HG03135 (cell line): ENCODE measurements around the gene OR4D2.

ENCODE experiments used
- ATAC-seq: cut with Tn5 transposase; IDR thresholded peaks from one replicate; pipeline ENCODE4 v1.9.1; 2021; ENCODE audit warnings: mild to moderate bottlenecking, moderate library complexity; ENCODE audit not compliant: unreplicated experiment

OR4D2 gene

GRCh38 chr17:58205936-58206335 is 39.2 kb downstream of the OR4D2 start:
- no peak for ATAC-seq

- ATAC-seq: no peak
Measured at GRCh38 chr17:58207451-58207850, 40.7 kb downstream of the OR4D2 start.

- ATAC-seq: no peak
Measured at GRCh38 chr17:58208344-58208743, 41.6 kb downstream of the OR4D2 start.

GRCh38 chr17:58210922-58211321 is 44.1 kb downstream of the OR4D2 start:
- ATAC-seq: no peak

- ATAC-seq: no peak
Measured at GRCh38 chr17:58215685-58216084, 48.9 kb downstream of the OR4D2 start.

- ATAC-seq: no peak
Measured at GRCh38 chr17:58217766-58218165, 51.0 kb downstream of the OR4D2 start.

- peak; percentile 93 for ATAC-seq
Measured at GRCh38 chr17:58219007-58219788, 52.4 kb downstream of the OR4D2 start, which contains the start of gene MKS1. TSS of gene MKS1 (minus strand) at chr17:58219255. CDS start at chr17:58219230, 25 bp downstream.

- ATAC-seq: no peak
Measured at GRCh38 chr17:58219789-58220183, 53.0 kb downstream of the OR4D2 start.
